HFFc6 (cell line): Measurements from ENCODE around the gene PMPCA. TPM values are rescaled to one million over a fixed set of nuclear protein-coding genes. Genes with fewer than 3 reads are reported as not detected.
A peak's percentile ranks its signal among the peaks of the same experiment; 100 is the strongest.

Experiments used
- DNase-seq: peaks from one replicate; pipeline ENCODE4 v3.0.0-alpha.2; 2018
- H3K27ac Mint-ChIP-seq: 2 replicates; pipeline ENCODE4 v1.8.0; 2020; ENCODE audit warnings: mild to moderate bottlenecking, mixed read lengths
- H3K27me3 Mint-ChIP-seq: 2 replicates; pipeline ENCODE4 v1.8.0; 2021; ENCODE audit warnings: mild to moderate bottlenecking, moderate library complexity, mixed read lengths; ENCODE audit not compliant: insufficient read depth
- H3K36me3 Mint-ChIP-seq: 2 replicates; pipeline ENCODE4 v1.8.0; 2021; ENCODE audit warnings: low read depth, mixed read lengths
- H3K4me1 Mint-ChIP-seq: 2 replicates; pipeline ENCODE4 v1.8.0; 2020; ENCODE audit warnings: low read depth, mixed read lengths
- H3K4me3 Mint-ChIP-seq: 2 replicates; pipeline ENCODE4 v1.8.0; 2020; ENCODE audit warnings: mild to moderate bottlenecking, moderate library complexity, mixed read lengths
- H3K9me3 Mint-ChIP-seq: 2 replicates; pipeline ENCODE4 v1.8.0; 2020; ENCODE audit warnings: mild to moderate bottlenecking, mixed read lengths
- CTCF ChIP-seq: fragments of 200-600 bp; sonication (generic); IDR thresholded peaks from 2 replicates; pipeline ENCODE4 v1.5.0; 2021; ENCODE audit warnings: antibody characterized with exemption, mild to moderate bottlenecking
- total RNA-seq, 6 experiments: library from RNA; stranded (reverse); fragmentation: NEBNext Ultra II Directional; extraction: Animal tissue kit (Norgen Biotek cat#: 25700); gene quantifications; 2 replicates in 1 of 6; 3 replicates in 5 of 6; pipeline ENCODE4 v1.2.3, GENCODE V29; 2021

The PMPCA gene
- total RNA-seq, 6 experiments from 2014 or later = 69.1 to 81.0 (median 75.9) TPM

- Mint-ChIP-seq H3K9me3 (no peaks in the 10 kb centered on the region), H3K36me3 (peaks cover 13% of the 10 kb centered on the region), H3K27me3 (0 out of 2 replicates have a peak, but pooled peaks cover 2% of the 10 kb centered on the region), H3K4me1 (peaks cover 14% of the 10 kb centered on the region), H3K4me3 (no peak overlapping the region), H3K27ac (no peak overlapping the region)
- no peak for TF ChIP-seq CTCF
- DNase-seq = no peak
These were observed 14.3 kb upstream of the PMPCA start for GRCh38 chr9:136396219-136396515.

GRCh38 chr9:136397643-136398042 is 12.8 kb upstream of the PMPCA start:
- Mint-ChIP-seq H3K27ac (no peak overlapping the region), H3K27me3 (peaks cover 4% of the 10 kb centered on the region), H3K4me3 (no peak overlapping the region), H3K36me3 (peaks cover 8% of the 10 kb centered on the region; the same call in 1 of the 2 replicates), H3K9me3 (no peaks in the 10 kb centered on the region), H3K4me1 (peaks cover 14% of the 10 kb centered on the region)
- DNase-seq = no peak
- TF ChIP-seq CTCF = no peak

GRCh38 chr9:136398286-136398685 is 12.2 kb upstream of the PMPCA start:
- no peak for DNase-seq
- peaks cover 4% of the 10 kb centered on the region for H3K27me3 Mint-ChIP-seq
- peaks cover 8% of the 10 kb centered on the region; the same call in 1 of the 2 replicates for H3K36me3 Mint-ChIP-seq
- no peak for TF ChIP-seq CTCF
- peak overlapping the region; percentile 95 for H3K4me3 Mint-ChIP-seq
- H3K9me3 Mint-ChIP-seq = no peaks in the 10 kb centered on the region
- H3K27ac Mint-ChIP-seq = no peak overlapping the region
- peaks cover 14% of the 10 kb centered on the region for H3K4me1 Mint-ChIP-seq

- peaks cover 14% of the 10 kb centered on the region for H3K4me1 Mint-ChIP-seq
- TF ChIP-seq CTCF = no peak
- peaks cover 4% of the 10 kb centered on the region for H3K27me3 Mint-ChIP-seq
- H3K9me3 Mint-ChIP-seq = no peaks in the 10 kb centered on the region
- DNase-seq = no peak
- peak overlapping the region; percentile 95 for H3K4me3 Mint-ChIP-seq
- H3K36me3 Mint-ChIP-seq = peaks cover 9% of the 10 kb centered on the region; the same call in 1 of the 2 replicates
- peak overlapping the region; percentile 80 for H3K27ac Mint-ChIP-seq
These were observed 11.1 kb upstream of the PMPCA start for GRCh38 chr9:136399176-136400037.

- DNase-seq = peak; percentile 65
- H3K27me3 Mint-ChIP-seq = peaks cover 4% of the 10 kb centered on the region
- peak; percentile 95 for TF ChIP-seq CTCF
- H3K36me3 Mint-ChIP-seq = peaks cover 13% of the 10 kb centered on the region; the same call in 1 of the 2 replicates
- peaks cover 14% of the 10 kb centered on the region for H3K4me1 Mint-ChIP-seq
- peak within 1 kb of the TSS; percentile 80 for H3K27ac Mint-ChIP-seq
- peak within 1 kb of the TSS; percentile 95 for H3K4me3 Mint-ChIP-seq
- H3K9me3 Mint-ChIP-seq = no peaks in the 10 kb centered on the region
These were observed 10.2 kb upstream of the PMPCA start, which contains the start of gene SNAPC4 for GRCh38 chr9:136400038-136400834. Gene SNAPC4, minus strand, starts transcription at chr9:136400170. Its CDS starts 1,742 bp downstream, at chr9:136398428.
